Suprapubic skin (tissue), 4 donors: ENCODE data around the gene DGUOK. TPM values are rescaled to one million over a fixed set of nuclear protein-coding genes. Genes with fewer than 3 reads are reported as not detected.

Experiments used
- DNase-seq, 2 donors: peaks; one replicate each; pipeline ENCODE4 v3.0.0-alpha.2; 2019; ENCODE audit warnings: low spot score in 2 of 2
- H3K27ac ChIP-seq: fragments of 200-600 bp; sonication (generic); one replicate; pipeline ENCODE4 v1.5.1; 2019
- H3K27me3 ChIP-seq: fragments of 200-600 bp; sonication (generic); one replicate; pipeline ENCODE4 v1.5.1; 2019
- H3K36me3 ChIP-seq: fragments of 200-600 bp; sonication (generic); one replicate; pipeline ENCODE4 v1.5.1; 2019
- H3K4me1 ChIP-seq: fragments of 200-600 bp; sonication (generic); one replicate; pipeline ENCODE4 v1.5.1; 2019
- H3K4me3 ChIP-seq: fragments of 200-600 bp; sonication (generic); one replicate; pipeline ENCODE4 v1.5.1; 2019; ENCODE audit warnings: mild to moderate bottlenecking
- H3K9me3 ChIP-seq: fragments of 200-600 bp; sonication (generic); one replicate; pipeline ENCODE4 v1.5.1; 2019
- CTCF ChIP-seq, 2 donors: fragments of 200-600 bp in 1 of 2; fragments of 450-650 bp in 1 of 2; sonication (generic) in 1 of 2; IDR thresholded peaks; one replicate each; pipeline ENCODE4 v1.5.1; 2016 to 2019; ENCODE audit warnings: antibody characterized with exemption in 2 of 2, mild to moderate bottlenecking in 1 of 2, moderate library complexity in 1 of 2
- EP300 ChIP-seq: sonication (generic); formaldehyde crosslinking; IDR thresholded peaks from one replicate; pipeline ENCODE4 v1.6.1; 2017; ENCODE audit warnings: antibody characterized with exemption
- POLR2A ChIP-seq, 2 donors: fragments of 450-650 bp; IDR thresholded peaks; one replicate each; pipeline ENCODE4 v1.6.1; 2017; ENCODE audit warnings: antibody characterized with exemption in 2 of 2, mild to moderate bottlenecking in 2 of 2, moderate library complexity in 2 of 2
- POLR2AphosphoS5 ChIP-seq, 3 donors: sonication (generic); formaldehyde crosslinking; IDR thresholded peaks; one replicate each; pipeline ENCODE4 v1.6.1; 2017; ENCODE audit warnings: antibody characterized with exemption in 3 of 3
- WGBS: methylation state at CpG from one replicate; pipeline ENCODE4 v1.1.5; 2018; 5-methylcytosine and 5-hydroxymethylcytosine counted together
- total RNA-seq, 4 donors: library from RNA; depleted of rRNA; stranded (reverse); fragments of >200 nt; gene quantifications; one replicate each; pipeline ENCODE4 v1.1.0, GENCODE V29; 2016

The DGUOK gene
- total RNA-seq, 4 donors from 2014 or later = 26.2 to 74.9 (median 48.1) TPM

- Histone ChIP-seq H3K4me3 (no peak overlapping the region), H3K27me3 (no peaks in the 10 kb centered on the region), H3K4me1 (peaks cover 33% of the 10 kb centered on the region), H3K27ac (no peak overlapping the region), H3K9me3 (no peaks in the 10 kb centered on the region), H3K36me3 (no peaks in the 10 kb centered on the region)
- DNase-seq = no peak
- TF ChIP-seq POLR2A (IDR thresholded peaks at IDR 0.05) = no peak
- no peak for TF ChIP-seq EP300
- TF ChIP-seq CTCF (IDR thresholded peaks at IDR 0.05) = no peak
- no peak for TF ChIP-seq POLR2AphosphoS5 (IDR thresholded peaks at IDR 0.05)
- WGBS = 75% methylated on average over 3 of the region's 3 CpGs
Observed at GRCh38 chr2:73993376-73993775, 66.7 kb downstream of the DGUOK start.

GRCh38 chr2:73993778-73994177, 67.1 kb downstream of the DGUOK start:
- H3K27me3 ChIP-seq = no peaks in the 10 kb centered on the region
- no peaks in the 10 kb centered on the region for H3K9me3 ChIP-seq
- H3K27ac ChIP-seq = no peak overlapping the region
- TF ChIP-seq CTCF (IDR thresholded peaks at IDR 0.05) (no peak), POLR2AphosphoS5 (IDR thresholded peaks at IDR 0.05) (no peak), POLR2A (IDR thresholded peaks at IDR 0.05) (no peak), EP300 (no peak)
- WGBS = 71% methylated on average over 4 of the region's 4 CpGs
- H3K36me3 ChIP-seq = no peaks in the 10 kb centered on the region
- H3K4me1 ChIP-seq = peaks cover 31% of the 10 kb centered on the region
- H3K4me3 ChIP-seq = no peak overlapping the region
- DNase-seq = no peak

- H3K27me3 ChIP-seq = no peaks in the 10 kb centered on the region
- H3K4me1 ChIP-seq = peaks cover 27% of the 10 kb centered on the region
- no peaks in the 10 kb centered on the region for H3K36me3 ChIP-seq
- no peak overlapping the region for H3K27ac ChIP-seq
- H3K9me3 ChIP-seq = no peaks in the 10 kb centered on the region
- DNase-seq = no peak
- H3K4me3 ChIP-seq = no peak overlapping the region
- WGBS = 93% methylated on average over 6 of the region's 8 CpGs
- TF ChIP-seq POLR2AphosphoS5 (IDR thresholded peaks at IDR 0.05) = no peak
- TF ChIP-seq POLR2A (IDR thresholded peaks at IDR 0.05) = no peak
- no peak for TF ChIP-seq EP300
- no peak for TF ChIP-seq CTCF (IDR thresholded peaks at IDR 0.05)
Observed at GRCh38 chr2:73994178-73994831, 67.6 kb downstream of the DGUOK start.

- TF ChIP-seq POLR2AphosphoS5 (IDR thresholded peaks at IDR 0.05) (no peak), EP300 (no peak), CTCF (IDR thresholded peaks at IDR 0.05) (no peak), POLR2A (IDR thresholded peaks at IDR 0.05) (no peak)
- WGBS = 98% methylated on average over 5 of the region's 5 CpGs
- H3K9me3 ChIP-seq = no peaks in the 10 kb centered on the region
- H3K27ac ChIP-seq = no peak overlapping the region
- H3K4me1 ChIP-seq = peaks cover 39% of the 10 kb centered on the region
- H3K27me3 ChIP-seq = no peaks in the 10 kb centered on the region
- no peak overlapping the region for H3K4me3 ChIP-seq
- no peak for DNase-seq
- no peaks in the 10 kb centered on the region for H3K36me3 ChIP-seq
Observed at GRCh38 chr2:73995810-73996209, 69.1 kb downstream of the DGUOK start.

- DNase-seq = no peak
- 90% methylated on average over 6 of the region's 6 CpGs for WGBS
- Histone ChIP-seq H3K27me3 (no peaks in the 10 kb centered on the region), H3K4me1 (peaks cover 60% of the 10 kb centered on the region), H3K9me3 (no peaks in the 10 kb centered on the region), H3K36me3 (no peaks in the 10 kb centered on the region), H3K4me3 (no peak overlapping the region), H3K27ac (no peak overlapping the region)
- no peak for TF ChIP-seq CTCF (IDR thresholded peaks at IDR 0.05)
- TF ChIP-seq POLR2A (IDR thresholded peaks at IDR 0.05) = no peak
- no peak for TF ChIP-seq EP300
- no peak for TF ChIP-seq POLR2AphosphoS5 (IDR thresholded peaks at IDR 0.05)
Observed at GRCh38 chr2:73997813-73998212, 71.1 kb downstream of the DGUOK start.
